Smooth muscle cell (in vitro differentiated cells): Measurements from ENCODE around the gene ARHGEF3. TPM values are rescaled to one million over a fixed set of nuclear protein-coding genes. Genes with fewer than 3 reads are reported as not detected.

ENCODE experiments used
- DNase-seq: peaks from one replicate; lab custom pipeline; 2025; ENCODE audit not compliant: unreplicated experiment; lab: John Stamatoyannopoulos, UW
- H2AFZ ChIP-seq: fragments of 200-600 bp; sonication (generic); 2 replicates; pipeline ENCODE4 v1.6.0; 2016; ENCODE audit warnings: antibody characterized with exemption, low read depth, mild to moderate bottlenecking
- H3F3A ChIP-seq: fragments of 200-600 bp; sonication (generic); 2 replicates; pipeline ENCODE4 v1.6.0; 2017; ENCODE audit warnings: antibody characterized with exemption, low read depth
- H3K27ac ChIP-seq: fragments of 200-600 bp; sonication (generic); 2 replicates; pipeline ENCODE4 v1.5.1; 2016; ENCODE audit warnings: low read depth, mild to moderate bottlenecking
- H3K27me3 ChIP-seq: fragments of 200-600 bp; sonication (generic); 2 replicates; pipeline ENCODE4 v1.6.1; 2016; ENCODE audit warnings: low read depth, mild to moderate bottlenecking
- H3K36me3 ChIP-seq: fragments of 200-600 bp; sonication (generic); 2 replicates; pipeline ENCODE4 v1.5.1; 2016; ENCODE audit warnings: low read depth
- H3K4me1 ChIP-seq: fragments of 200-600 bp; sonication (generic); 2 replicates; pipeline ENCODE4 v1.5.1; 2016; ENCODE audit warnings: low read depth
- H3K4me2 ChIP-seq: fragments of 200-600 bp; sonication (generic); 2 replicates; pipeline ENCODE4 v1.6.0; 2016; ENCODE audit warnings: mild to moderate bottlenecking
- H3K4me3 ChIP-seq: fragments of 200-600 bp; sonication (generic); 2 replicates; pipeline ENCODE4 v1.5.1; 2016; ENCODE audit warnings: mild to moderate bottlenecking
- H3K79me2 ChIP-seq: fragments of 200-600 bp; sonication (generic); 2 replicates; pipeline ENCODE4 v1.6.0; 2016; ENCODE audit warnings: low read depth, mild to moderate bottlenecking
- H3K9ac ChIP-seq: fragments of 200-600 bp; sonication (generic); 2 replicates; pipeline ENCODE4 v1.6.0; 2016; ENCODE audit warnings: low read depth
- H3K9me3 ChIP-seq: fragments of 200-600 bp; sonication (generic); replicated peaks from 2 replicates; pipeline ENCODE4 v1.5.1; 2016; ENCODE audit warnings: low read depth
- H4K20me1 ChIP-seq: fragments of 200-600 bp; sonication (generic); 2 replicates; pipeline ENCODE4 v1.6.0; 2016; ENCODE audit warnings: low read depth
- CTCF ChIP-seq: fragments of 200-600 bp; sonication (generic); IDR thresholded peaks from 2 replicates; pipeline ENCODE4 v1.5.1; 2017; ENCODE audit warnings: borderline replicate concordance, mild to moderate bottlenecking, antibody characterized with exemption; ENCODE audit not compliant: insufficient read depth, poor library complexity, severe bottlenecking
- WGBS: methylation state at CpG from one replicate; pipeline ENCODE4 v1.1.7; 2016; ENCODE audit warnings: low lambda C conversion rate; 5-methylcytosine and 5-hydroxymethylcytosine counted together
- polyA plus RNA-seq: library from polyadenylated mRNA; unstranded; fragments of >200 nt; fragmentation: Nextera tagmentation; extraction: Ambion mirVana; gene quantifications from 2 replicates; pipeline ENCODE4 v1.2.1, GENCODE V29; 2016
- total RNA-seq: library from RNA; depleted of rRNA; stranded (reverse); fragments of >200 nt; gene quantifications from 2 replicates; pipeline ENCODE4 v1.2.3, GENCODE V29; 2014

ARHGEF3 gene
- total and polyA plus RNA-seq, 2 experiments from 2014 or later: 131 to 137 TPM

GRCh38 chr3:56796996-56797395 is 4.8 kb downstream of the ARHGEF3 start:
- Histone ChIP-seq H3K4me2 (peak overlapping the region; percentile 97), H3K4me1 (no peaks in the 10 kb centered on the region), H3K36me3 (no peaks in the 10 kb centered on the region), H3K27me3 (no peaks in the 10 kb centered on the region), H2AFZ (no peak overlapping the region), H3K27ac (peak overlapping the region; percentile 85), H3F3A (peaks cover 17% of the 10 kb centered on the region), H3K4me3 (peak overlapping the region; percentile 89), H4K20me1 (peaks cover 97% of the 10 kb centered on the region), H3K9ac (peak overlapping the region; percentile 18), H3K9me3 (no peaks in the 10 kb centered on the region), H3K79me2 (peaks cover 98% of the 10 kb centered on the region)
- TF ChIP-seq CTCF: no peak
- no peak for DNase-seq
- WGBS: 84% methylated on average over 4 of the region's 4 CpGs

- peak overlapping the region; percentile 89 for H3K4me3 ChIP-seq
- TF ChIP-seq CTCF: no peak
- no peak overlapping the region for H2AFZ ChIP-seq
- 7% methylated on average over 6 of the region's 6 CpGs for WGBS
- H4K20me1 ChIP-seq: peaks cover 100% of the 10 kb centered on the region
- no peak for DNase-seq
- peaks cover 100% of the 10 kb centered on the region for H3K79me2 ChIP-seq
- H3K27ac ChIP-seq: peak overlapping the region; percentile 85
- no peaks in the 10 kb centered on the region for H3K9me3 ChIP-seq
- H3K4me2 ChIP-seq: peak overlapping the region; percentile 97
- H3K36me3 ChIP-seq: no peaks in the 10 kb centered on the region
- no peaks in the 10 kb centered on the region for H3K27me3 ChIP-seq
- peak overlapping the region; percentile 11 for H3K9ac ChIP-seq
- H3K4me1 ChIP-seq: no peaks in the 10 kb centered on the region
- peaks cover 19% of the 10 kb centered on the region for H3F3A ChIP-seq
Measured at GRCh38 chr3:56796202-56796601, 5.5 kb downstream of the ARHGEF3 start.

GRCh38 chr3:56795829-56796185 is 5.9 kb downstream of the ARHGEF3 start:
- no peaks in the 10 kb centered on the region for H3K4me1 ChIP-seq
- H3F3A ChIP-seq: peaks cover 19% of the 10 kb centered on the region
- H3K27me3 ChIP-seq: no peaks in the 10 kb centered on the region
- H3K9me3 ChIP-seq: no peaks in the 10 kb centered on the region
- peak overlapping the region; percentile 85 for H3K27ac ChIP-seq
- H3K79me2 ChIP-seq: peaks cover 100% of the 10 kb centered on the region
- peak overlapping the region; percentile 97 for H3K4me2 ChIP-seq
- H3K36me3 ChIP-seq: no peaks in the 10 kb centered on the region
- WGBS: 69% methylated on average over 6 of the region's 6 CpGs
- H2AFZ ChIP-seq: no peak overlapping the region
- TF ChIP-seq CTCF: no peak
- DNase-seq: no peak
- H3K4me3 ChIP-seq: peak overlapping the region; percentile 89
- peak overlapping the region; percentile 11 for H3K9ac ChIP-seq
- H4K20me1 ChIP-seq: peaks cover 100% of the 10 kb centered on the region

- H3K9ac ChIP-seq: peak overlapping the region; percentile 11
- no peaks in the 10 kb centered on the region for H3K9me3 ChIP-seq
- H3K27me3 ChIP-seq: no peaks in the 10 kb centered on the region
- no peak for TF ChIP-seq CTCF
- peaks cover 100% of the 10 kb centered on the region for H4K20me1 ChIP-seq
- peaks cover 19% of the 10 kb centered on the region for H3F3A ChIP-seq
- H2AFZ ChIP-seq: no peak overlapping the region
- peak overlapping the region; percentile 85 for H3K27ac ChIP-seq
- H3K4me1 ChIP-seq: no peaks in the 10 kb centered on the region
- peak overlapping the region; percentile 89 for H3K4me3 ChIP-seq
- H3K4me2 ChIP-seq: peak overlapping the region; percentile 97
- no peaks in the 10 kb centered on the region for H3K36me3 ChIP-seq
- WGBS: 50% methylated on average over 7 of the region's 7 CpGs
- no peak for DNase-seq
- peaks cover 100% of the 10 kb centered on the region for H3K79me2 ChIP-seq
Measured at GRCh38 chr3:56795097-56795828, 6.5 kb downstream of the ARHGEF3 start.
